Gastroesophageal sphincter (tissue), 3 donors: Measurements from ENCODE around the gene SELENOS.

Source experiments
- CTCF ChIP-seq, 4 experiments: fragments of 200-600 bp in 2 of 4; fragments of 450-650 bp in 2 of 4; sonication (generic) in 1 of 4; IDR thresholded peaks; one replicate each; pipeline ENCODE4 v1.5.1; 2017 to 2019; ENCODE audit warnings: antibody characterized with exemption in 4 of 4, mild to moderate bottlenecking in 2 of 4, moderate library complexity in 2 of 4
- EP300 ChIP-seq: sonication (generic); formaldehyde crosslinking; IDR thresholded peaks from one replicate; pipeline ENCODE4 v1.6.1; 2017; ENCODE audit warnings: antibody characterized with exemption, mild to moderate bottlenecking
- POLR2A ChIP-seq, 2 donors: fragments of 450-650 bp; IDR thresholded peaks; one replicate each; pipeline ENCODE4 v1.6.1; 2017; ENCODE audit warnings: antibody characterized with exemption in 2 of 2, mild to moderate bottlenecking in 2 of 2, moderate library complexity in 1 of 2

- TF ChIP-seq CTCF (IDR thresholded peaks at IDR 0.05) (no peak), POLR2A (IDR thresholded peaks at IDR 0.05) (no peak), EP300 (no peak)
Observed at GRCh38 chr15:101296418-101297405, 19.4 kb upstream of the SELENOS start.
